Measurements from ENCODE around the gene HMGN4. TPM values are rescaled to one million over a fixed set of nuclear protein-coding genes. Genes with fewer than 3 reads are reported as not detected.
"Not testable (repeated sequence)": the region's sequence is repeated elsewhere in the genome, so short reads cannot be mapped to it uniquely, and the experiment has no call there.

Gene HMGN4
- total RNA-seq, 2 experiments from 2014 or later = 85.7 to 93.0 TPM

DNA sequence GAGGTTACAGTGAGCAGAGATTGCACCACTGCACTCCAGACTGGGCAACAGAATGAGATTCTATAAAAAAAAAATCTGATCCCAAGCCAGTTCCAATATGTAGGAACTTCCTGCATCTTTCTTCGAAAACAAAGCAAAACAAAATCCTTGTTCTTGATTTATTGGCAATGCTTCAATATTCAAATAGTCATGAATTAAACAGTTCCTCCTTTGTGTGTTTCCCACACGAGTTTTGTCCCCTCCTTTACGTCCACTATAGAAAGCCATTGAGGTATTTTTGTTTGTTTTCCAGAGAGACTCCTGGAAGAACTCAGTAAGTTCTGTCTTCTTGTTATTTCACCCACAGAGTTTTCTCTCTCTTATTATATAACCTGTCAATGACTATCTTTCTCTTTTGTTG is 30.5 kb upstream of the HMGN4 start:
- peaks cover 21% of the 10 kb centered on the region for H3K27me3 Mint-ChIP-seq
- no peak for DNase-seq
- ChIA-PET POLR2A (no interaction called here), CTCF (no interaction called here)
- no peaks in the 10 kb centered on the region for H3K9me3 Mint-ChIP-seq
- no peaks in the 10 kb centered on the region for H3K4me1 Mint-ChIP-seq
- H3K27ac Mint-ChIP-seq = no peak overlapping the region
- H3K36me3 Mint-ChIP-seq (ENCODE audit: low read depth) = no peaks in the 10 kb centered on the region
- H3K4me3 Mint-ChIP-seq = no peak overlapping the region

DNA sequence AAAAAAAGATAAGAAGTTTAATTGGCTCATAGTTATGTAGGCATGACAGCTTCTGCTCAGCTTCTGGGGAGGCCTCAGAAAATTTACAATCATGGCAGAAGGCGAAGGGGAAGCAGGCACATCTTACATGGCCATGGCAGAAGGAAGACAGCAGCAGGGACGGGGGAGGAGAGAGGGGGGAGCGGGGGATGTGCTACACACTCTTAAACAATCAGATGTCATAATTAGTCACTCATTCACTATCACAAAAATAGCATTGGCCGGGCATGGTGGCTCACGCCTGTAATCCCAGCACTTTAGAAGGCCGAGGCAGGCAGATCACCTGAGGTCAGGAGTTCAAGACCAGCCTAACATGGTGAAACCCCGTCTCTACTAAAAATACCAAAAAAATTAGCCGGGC is 27.1 kb upstream of the HMGN4 start:
- H3K9me3 Mint-ChIP-seq; H3K4me3 Mint-ChIP-seq; DNase-seq; H3K27me3 Mint-ChIP-seq; H3K27ac Mint-ChIP-seq; CTCF ChIA-PET; H3K36me3 Mint-ChIP-seq (ENCODE audit: low read depth); H3K4me1 Mint-ChIP-seq; POLR2A ChIA-PET: not testable (repeated sequence)

DNA sequence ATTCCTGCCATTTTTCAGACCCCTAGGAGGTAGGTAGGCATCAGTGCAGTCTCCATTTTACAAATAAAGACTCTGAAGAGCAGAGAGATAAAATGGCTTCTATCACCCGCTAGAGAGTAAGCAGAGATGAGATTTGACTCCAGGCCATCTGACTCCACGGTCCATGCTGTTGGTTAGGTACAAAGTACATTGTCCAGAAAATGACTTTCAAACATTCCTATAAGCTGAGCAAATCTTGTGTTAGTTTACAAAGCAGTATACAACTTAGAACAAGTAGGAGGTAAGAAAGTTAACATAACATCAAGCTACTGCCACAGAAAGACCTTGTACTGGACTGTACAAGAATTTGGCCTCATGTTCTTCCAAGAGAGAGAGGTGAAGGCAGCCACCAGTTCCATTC is 23.2 kb upstream of the HMGN4 start:
- H3K27me3 Mint-ChIP-seq = no peaks in the 10 kb centered on the region
- no peak overlapping the region for H3K4me3 Mint-ChIP-seq
- no peak overlapping the region for H3K27ac Mint-ChIP-seq
- H3K4me1 Mint-ChIP-seq = peaks cover 3% of the 10 kb centered on the region
- ChIA-PET POLR2A (no interaction called here), CTCF (interaction anchor here (1.9 kb wide), 1 partner anchor 11 kb away, joined by 7 read pairs; no protein-coding TSS in a partner anchor)
- no peaks in the 10 kb centered on the region for H3K9me3 Mint-ChIP-seq
- no peaks in the 10 kb centered on the region for H3K36me3 Mint-ChIP-seq (ENCODE audit: low read depth)
- DNase-seq = no peak

DNA sequence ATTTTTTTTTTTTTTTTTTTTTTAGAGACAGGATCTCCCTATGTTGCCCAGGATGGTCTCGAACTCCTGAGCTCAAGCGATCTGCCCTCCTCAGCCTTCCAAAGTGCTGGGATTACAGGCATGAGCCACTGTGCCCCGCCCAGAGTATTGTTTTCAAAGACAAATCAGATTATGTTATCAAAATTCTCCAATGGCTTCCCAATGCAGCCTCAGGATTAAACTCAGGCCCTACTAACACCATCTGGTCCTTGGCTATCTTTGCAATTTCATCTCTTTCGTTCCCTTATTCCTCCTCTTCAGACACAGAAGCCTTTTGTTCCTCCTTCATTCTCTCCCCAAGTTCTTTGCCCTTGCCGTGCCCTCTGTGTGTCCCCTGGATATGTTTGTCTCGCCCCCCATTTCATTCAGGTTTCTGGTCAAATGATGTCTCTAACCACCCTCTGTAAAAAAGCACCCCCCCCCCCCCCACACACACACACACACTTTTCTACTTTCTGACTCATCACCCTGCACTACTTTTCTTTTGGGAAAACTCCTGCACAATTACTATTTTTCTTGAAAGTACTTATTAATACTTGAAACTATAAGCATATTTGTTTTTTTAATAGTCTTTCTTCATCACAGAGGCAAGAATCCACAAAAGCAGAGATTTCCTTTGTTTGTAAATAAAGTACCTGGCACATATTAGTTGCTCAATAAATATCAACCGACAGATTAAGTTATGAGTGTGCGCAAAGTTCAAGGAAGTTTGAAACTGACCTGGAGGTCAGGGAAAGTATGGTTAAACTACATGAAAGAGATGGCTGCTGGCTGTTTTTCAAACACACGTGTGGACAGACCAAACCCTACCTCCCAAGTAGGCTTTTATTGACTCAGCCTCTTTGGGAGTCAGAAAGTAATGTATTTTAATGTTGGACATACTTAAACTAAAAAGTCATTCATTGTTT is 21.4 kb upstream of the HMGN4 start:
- Mint-ChIP-seq H3K4me1 (peaks cover 15% of the 10 kb centered on the region), H3K9me3 (no peaks in the 10 kb centered on the region), H3K27ac (no peak overlapping the region), H3K27me3 (peaks cover 2% of the 10 kb centered on the region), H3K4me3 (no peak overlapping the region), H3K36me3 (ENCODE audit: low read depth) (no peaks in the 10 kb centered on the region)
- CTCF ChIA-PET = interaction anchor here (1.9 kb wide), 1 partner anchor 13 kb away, joined by 7 read pairs; no protein-coding TSS in a partner anchor
- DNase-seq = no peak
- POLR2A ChIA-PET = no interaction called here

DNA sequence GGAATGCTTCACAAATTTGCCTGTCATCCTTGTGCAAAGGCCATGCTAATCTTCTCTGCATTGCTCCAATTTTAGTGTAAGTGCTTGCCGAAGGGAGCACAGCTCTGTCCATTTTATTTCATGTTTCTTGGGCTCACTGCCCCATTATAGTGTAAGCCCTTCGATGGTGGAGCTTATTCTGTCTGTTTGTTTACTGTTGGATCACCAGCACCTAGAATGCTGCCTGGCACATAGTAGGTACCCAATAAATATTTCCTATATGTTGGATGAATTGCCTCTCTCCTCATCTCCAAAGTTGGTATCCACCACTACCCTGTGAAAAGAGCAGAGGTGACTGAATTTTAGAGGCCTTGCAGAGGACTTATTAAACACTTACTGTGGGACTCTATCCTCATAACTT is 18.8 kb upstream of the HMGN4 start:
- Mint-ChIP-seq H3K27ac (no peak overlapping the region), H3K9me3 (no peaks in the 10 kb centered on the region), H3K4me1 (peaks cover 30% of the 10 kb centered on the region), H3K36me3 (ENCODE audit: low read depth) (no peaks in the 10 kb centered on the region), H3K27me3 (peaks cover 2% of the 10 kb centered on the region), H3K4me3 (no peak overlapping the region)
- ChIA-PET CTCF (interaction anchor here (0.9 to 1.3 kb wide), 4 partner anchors 12 to 245 kb away, joined by 3 to 6 read pairs (median 4); partner anchors contain the start of gene BTN1A1), POLR2A (no interaction called here)
- DNase-seq = no peak

DNA sequence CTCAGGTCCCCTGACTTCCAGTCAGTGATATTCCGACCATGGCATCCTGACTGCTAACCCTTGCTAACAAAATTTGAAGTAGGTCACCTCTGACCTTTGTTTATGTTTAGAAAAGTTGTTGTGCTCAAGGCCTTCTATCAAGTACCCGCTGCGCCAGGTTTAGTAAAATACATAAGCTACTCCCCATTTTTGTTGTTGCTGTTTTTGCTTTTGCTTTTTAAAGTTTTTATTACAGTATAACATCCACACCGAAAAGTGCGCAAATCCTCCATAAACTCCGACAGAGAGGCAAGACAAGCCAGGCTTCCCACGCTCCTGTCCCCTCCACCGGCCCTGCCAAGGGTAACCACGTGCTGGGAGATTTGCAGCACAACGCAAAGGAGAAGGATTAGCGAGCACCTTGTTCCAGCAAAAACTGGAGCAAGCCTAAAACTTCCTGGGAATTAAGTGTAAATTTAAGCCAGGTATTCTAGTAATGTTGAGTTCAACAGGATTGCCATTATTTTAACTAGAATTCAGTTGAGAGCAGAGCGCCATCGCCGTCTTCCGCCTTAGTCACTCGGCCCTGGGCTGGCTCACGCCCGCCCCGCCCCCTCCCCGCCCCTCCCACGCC is 17.8 kb upstream of the HMGN4 start:
- CTCF ChIA-PET = interaction anchor here (1.1 to 1.5 kb wide), 4 partner anchors 11 to 246 kb away, joined by 3 to 4 read pairs (median 4); no protein-coding TSS in a partner anchor
- Mint-ChIP-seq H3K27me3 (peaks cover 2% of the 10 kb centered on the region), H3K4me1 (peaks cover 30% of the 10 kb centered on the region), H3K4me3 (peak overlapping the region; percentile 70), H3K9me3 (no peaks in the 10 kb centered on the region), H3K27ac (peak overlapping the region; percentile 93), H3K36me3 (ENCODE audit: low read depth) (no peaks in the 10 kb centered on the region)
- POLR2A ChIA-PET = interaction anchor here (0.6 kb wide), 2 partner anchors 16 to 248 kb away, joined by 3 to 5 read pairs; a partner anchor contains a TSS
- no peak for DNase-seq

DNA sequence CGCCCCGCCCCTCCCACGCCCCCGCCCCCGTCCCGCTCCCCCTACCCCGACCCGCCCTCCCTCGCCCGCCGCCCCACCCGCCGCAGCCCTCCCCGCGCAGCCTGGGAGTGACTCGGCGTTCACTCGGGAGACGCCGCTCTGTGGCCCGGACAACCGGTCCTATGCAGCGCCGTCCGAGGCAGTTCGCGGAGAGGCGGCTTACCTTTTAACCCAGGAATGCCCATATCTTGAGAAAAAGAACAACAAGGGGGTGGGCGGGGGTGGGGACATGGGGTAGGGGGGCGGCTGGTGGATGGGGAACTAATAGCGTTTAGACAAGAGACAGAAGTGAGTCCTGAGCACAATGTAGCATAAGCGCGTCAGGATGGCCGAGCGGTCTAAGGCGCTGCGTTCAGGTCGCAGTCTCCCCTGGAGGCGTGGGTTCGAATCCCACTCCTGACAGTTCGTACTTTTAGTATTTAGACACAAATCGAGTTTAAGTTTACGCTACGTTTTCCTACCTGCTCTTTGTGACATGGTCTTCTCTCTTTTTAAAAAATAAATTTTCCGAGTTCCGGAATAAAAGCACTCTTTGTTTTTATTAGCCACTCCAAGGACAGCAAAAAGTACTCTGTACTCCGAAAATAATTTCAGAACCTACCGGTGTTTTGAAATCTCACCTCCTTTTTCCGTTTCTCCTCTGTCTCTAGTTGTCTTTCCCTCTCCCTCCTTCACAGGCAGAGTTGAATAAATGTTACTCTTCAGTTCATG is 17.1 kb upstream of the HMGN4 start:
- Mint-ChIP-seq H3K27me3 (peaks cover 4% of the 10 kb centered on the region), H3K4me3 (peak overlapping the region; percentile 76), H3K27ac (peak overlapping the region; percentile 84), H3K4me1 (peaks cover 30% of the 10 kb centered on the region), H3K36me3 (ENCODE audit: low read depth) (no peaks in the 10 kb centered on the region), H3K9me3 (no peaks in the 10 kb centered on the region)
- POLR2A ChIA-PET = interaction anchor here (0.6 kb wide), 1 partner anchor 248 kb away, joined by 3 read pairs; a partner anchor contains a TSS
- peak; percentile 82 for DNase-seq
- CTCF ChIA-PET = interaction anchor here (1.0 to 1.5 kb wide), 3 partner anchors 11 to 192 kb away, joined by 3 to 4 read pairs (median 4); no protein-coding TSS in a partner anchor

DNA sequence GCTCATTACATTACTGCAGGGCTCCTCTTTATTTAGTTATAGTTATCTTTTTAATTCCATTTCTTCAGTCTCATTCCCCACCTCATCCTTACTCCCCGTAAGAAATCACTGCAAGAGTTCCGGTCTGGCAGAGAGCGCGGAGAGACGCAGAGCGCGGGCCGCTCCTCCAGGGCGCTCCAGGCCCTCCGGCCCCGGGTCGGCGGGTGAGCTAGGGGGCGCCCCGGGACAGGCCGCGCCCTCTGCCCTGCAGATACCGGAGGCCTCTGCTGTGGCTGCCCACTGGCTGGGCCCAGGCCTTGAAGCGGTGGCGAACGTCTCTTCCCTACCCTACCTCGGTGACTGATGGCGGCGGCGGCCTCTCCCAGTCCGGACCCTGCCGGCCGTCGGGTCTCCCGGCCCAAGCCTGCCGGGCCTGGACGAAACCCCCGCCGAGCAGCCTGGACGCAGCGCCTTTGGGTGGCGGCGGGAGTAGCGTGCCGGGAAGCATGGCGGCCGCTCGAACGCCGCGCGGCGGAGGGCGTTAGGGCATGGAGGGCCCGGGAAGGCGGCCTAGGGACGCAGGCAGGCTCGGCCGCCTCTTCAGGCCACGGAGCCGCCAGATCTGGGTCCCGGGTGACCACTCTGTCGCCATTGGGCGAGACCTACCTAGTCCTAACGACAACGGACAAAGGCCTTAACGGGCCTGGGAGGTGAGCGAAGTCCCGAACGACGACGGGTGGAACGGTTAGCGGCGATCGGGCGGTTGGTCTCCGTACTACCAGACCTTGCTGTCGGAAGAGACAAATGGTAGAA is 16.4 kb upstream of the HMGN4 start:
- peak; percentile 46 for DNase-seq
- H3K9me3 Mint-ChIP-seq = no peaks in the 10 kb centered on the region
- CTCF ChIA-PET = interaction anchor here (1.0 to 1.5 kb wide), 4 partner anchors 12 to 193 kb away, joined by 3 to 4 read pairs (median 4); partner anchors contain the start of gene HMGN4
- peaks cover 5% of the 10 kb centered on the region for H3K27me3 Mint-ChIP-seq
- H3K27ac Mint-ChIP-seq = peak overlapping the region; percentile 84
- H3K4me1 Mint-ChIP-seq = peaks cover 30% of the 10 kb centered on the region
- H3K36me3 Mint-ChIP-seq (ENCODE audit: low read depth) = no peaks in the 10 kb centered on the region
- H3K4me3 Mint-ChIP-seq = peak overlapping the region; percentile 76
- POLR2A ChIA-PET = no interaction called here

DNA sequence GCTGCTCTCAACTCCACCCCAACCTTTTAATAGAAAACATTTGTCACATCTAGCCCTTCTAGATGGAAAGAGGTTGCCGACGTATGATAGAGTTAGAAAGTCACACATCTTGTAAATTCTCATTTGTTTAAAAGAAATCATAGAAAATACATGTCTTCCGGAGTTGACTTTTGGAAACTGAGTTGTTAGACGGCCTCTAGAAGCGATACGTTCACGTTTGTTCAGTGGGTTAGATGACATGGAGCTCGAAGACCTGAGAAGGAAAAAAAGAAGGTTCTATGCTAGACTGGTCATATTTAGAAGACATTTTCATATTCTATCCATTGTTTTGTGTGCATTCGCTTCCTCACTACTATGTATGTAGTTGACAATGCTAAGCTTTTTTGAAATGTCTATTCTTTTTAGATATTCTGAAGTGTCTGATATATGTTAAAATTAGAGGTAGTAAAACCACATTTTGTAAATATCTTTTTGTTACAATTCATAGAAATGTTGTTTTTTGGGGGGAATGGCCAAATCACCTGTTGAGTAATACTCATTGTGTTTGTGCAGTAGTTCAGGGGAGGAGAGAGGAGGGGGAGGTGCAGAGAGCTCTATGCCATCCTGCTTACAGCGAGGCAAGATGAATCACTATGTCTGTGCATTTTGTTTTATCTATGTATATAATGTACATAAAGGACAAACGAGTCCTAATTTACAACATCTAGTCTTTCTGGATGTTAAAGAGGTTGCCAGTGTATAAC is 15.5 kb upstream of the HMGN4 start:
- DNase-seq; H3K27me3 Mint-ChIP-seq; H3K36me3 Mint-ChIP-seq (ENCODE audit: low read depth); H3K9me3 Mint-ChIP-seq; POLR2A ChIA-PET: not testable (repeated sequence)
- CTCF ChIA-PET = interaction anchor here (0.6 to 1.3 kb wide), 4 partner anchors 11 to 72 kb away, joined by 3 to 5 read pairs (median 4); partner anchors contain the start of gene HMGN4
- H3K4me3 Mint-ChIP-seq = peak overlapping the region; percentile 56
- peak overlapping the region; percentile 76 for H3K27ac Mint-ChIP-seq
- peaks cover 30% of the 10 kb centered on the region for H3K4me1 Mint-ChIP-seq

DNA sequence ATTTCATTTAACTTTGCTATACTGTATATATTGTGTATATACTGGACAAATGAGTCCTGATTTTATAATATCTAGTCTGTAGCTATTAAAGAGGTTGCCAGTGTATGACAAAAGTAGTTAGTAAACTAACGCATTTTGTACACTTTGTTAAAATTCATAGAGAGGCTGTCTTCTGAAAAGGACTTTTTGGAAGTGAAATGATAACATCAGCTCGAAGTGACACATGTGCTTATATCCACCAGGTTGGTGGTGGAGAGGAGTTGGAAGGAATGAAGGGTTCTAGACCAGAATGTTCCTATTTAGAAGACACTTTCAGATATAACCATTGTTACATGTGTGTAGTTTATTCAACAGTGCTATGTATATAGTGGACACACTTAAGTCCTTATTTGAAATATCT is 13.9 kb upstream of the HMGN4 start:
- H3K27me3 Mint-ChIP-seq, POLR2A ChIA-PET: not testable (repeated sequence)
- CTCF ChIA-PET = interaction anchor here (0.9 kb wide), 1 partner anchor 11 kb away, joined by 3 read pairs; no protein-coding TSS in a partner anchor

DNA sequence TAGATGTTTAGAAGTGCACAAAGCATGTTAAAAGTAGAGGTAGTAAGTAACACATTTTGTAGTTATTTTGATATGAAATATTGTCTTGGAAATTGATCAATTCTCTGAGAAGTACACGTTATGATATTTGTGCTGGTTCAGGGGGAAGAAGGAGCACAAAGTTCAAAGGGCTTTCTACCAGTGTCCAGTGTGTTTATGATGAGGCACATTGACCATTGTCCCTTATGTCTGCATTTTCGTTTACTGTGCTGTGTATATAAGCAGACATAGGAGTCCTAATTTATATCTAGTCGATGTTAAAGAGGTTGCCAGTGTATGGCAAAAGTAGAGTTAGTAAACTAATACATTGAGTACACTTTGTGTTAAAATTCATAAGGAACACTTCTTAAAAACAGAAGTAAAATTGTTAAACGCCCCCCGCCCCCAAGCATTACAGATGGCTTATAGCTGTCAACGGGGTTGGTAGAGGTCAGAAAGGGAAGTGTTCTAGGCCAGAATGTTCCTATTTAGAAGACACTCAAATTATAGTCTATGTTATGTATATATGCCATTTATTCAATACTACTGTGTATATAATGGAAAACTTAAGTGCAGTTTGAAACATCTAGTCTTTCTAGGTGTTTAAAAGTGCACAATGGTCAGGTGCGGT is 13.3 kb upstream of the HMGN4 start:
- Mint-ChIP-seq H3K27ac (no peak overlapping the region), H3K9me3 (no peaks in the 10 kb centered on the region), H3K36me3 (ENCODE audit: low read depth) (no peaks in the 10 kb centered on the region), H3K4me1 (peaks cover 29% of the 10 kb centered on the region), H3K4me3 (no peak overlapping the region), H3K27me3 (peaks cover 5% of the 10 kb centered on the region)
- POLR2A ChIA-PET = no interaction called here
- DNase-seq = no peak
- CTCF ChIA-PET = interaction anchor here (0.9 to 1.3 kb wide), 3 partner anchors 11 to 44 kb away, joined by 3 read pairs; no protein-coding TSS in a partner anchor

More for the DNA sequence above, 13.9 kb upstream of the HMGN4 start:
- not testable (repeated sequence) for H3K36me3 Mint-ChIP-seq (ENCODE audit: low read depth); DNase-seq; H3K9me3 Mint-ChIP-seq; H3K27ac Mint-ChIP-seq; H3K4me3 Mint-ChIP-seq
- peaks cover 30% of the 10 kb centered on the region for H3K4me1 Mint-ChIP-seq
